Bronchial epithelial cell (primary cell): Measurements from ENCODE around the gene CA7. TPM values are rescaled to one million over a fixed set of nuclear protein-coding genes. Genes with fewer than 3 reads are reported as not detected.
A peak's percentile ranks its signal among the peaks of the same experiment; 100 is the strongest.

Source experiments
- DNase-seq: peaks from one replicate; pipeline ENCODE4 v3.0.0-alpha.2; 2010; ENCODE audit warnings: low read depth
- FAIRE-seq: peaks from 2 replicates; lab custom pipeline; 2011; peaks lifted over from hg19 to GRCh38; lab: Jason Lieb, UNC
- H3K27me3 ChIP-seq: 2 replicates; pipeline ENCODE4 v1.5.1; 2011; ENCODE audit warnings: low read length; ENCODE audit not compliant: control insufficient read depth, insufficient read depth
- H3K36me3 ChIP-seq: 2 replicates; pipeline ENCODE4 v1.5.1; 2011; ENCODE audit warnings: low read length; ENCODE audit not compliant: control insufficient read depth, insufficient read depth
- H3K4me3 ChIP-seq: 2 replicates; pipeline ENCODE4 v1.5.1; 2011; ENCODE audit warnings: mild to moderate bottlenecking, low read depth, low read length, control low read depth
- total RNA-seq: library from RNA; depleted of rRNA; stranded (reverse); fragments of >200 nt; gene quantifications from 2 replicates; pipeline ENCODE4 v1.2.1, GENCODE V29; 2014
- TF ChIP-seq, protein P1 (sequence below): IDR thresholded peaks from 2 replicates; pipeline ENCODE4 v1.5.1; 2011; ENCODE audit warnings: mild to moderate bottlenecking, moderate library complexity, low read length, control low read depth, inconsistent platforms; ENCODE audit not compliant: insufficient read depth, severe bottlenecking

CA7 gene
- total RNA-seq, 1 donor from 2014 or later = not detected

DNA sequence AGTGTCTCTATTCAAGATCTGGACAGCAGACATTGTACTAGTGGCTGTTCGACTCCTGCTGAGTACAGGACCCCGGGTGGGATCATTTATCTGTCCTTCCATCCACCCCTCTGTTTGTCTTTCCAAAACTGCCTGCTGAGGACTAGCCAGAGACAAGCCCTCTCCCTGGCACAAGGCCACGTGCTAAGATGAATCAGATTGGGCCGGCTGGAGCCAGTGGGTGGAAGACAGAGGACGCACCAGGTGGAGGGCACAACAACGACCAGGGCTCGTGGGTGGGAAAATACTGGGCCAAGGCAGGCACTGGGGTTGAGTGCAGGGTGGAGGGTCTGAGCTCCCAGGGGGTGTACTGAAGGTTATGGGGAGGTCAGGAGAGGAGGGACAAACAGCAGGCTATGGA lies 1.4 kb upstream of the CA7 start:
- Histone ChIP-seq H3K27me3 (peaks cover 24% of the 10 kb centered on the region), H3K4me3 (no peak overlapping the region), H3K36me3 (no peaks in the 10 kb centered on the region)
- TF ChIP-seq, protein P1, sequence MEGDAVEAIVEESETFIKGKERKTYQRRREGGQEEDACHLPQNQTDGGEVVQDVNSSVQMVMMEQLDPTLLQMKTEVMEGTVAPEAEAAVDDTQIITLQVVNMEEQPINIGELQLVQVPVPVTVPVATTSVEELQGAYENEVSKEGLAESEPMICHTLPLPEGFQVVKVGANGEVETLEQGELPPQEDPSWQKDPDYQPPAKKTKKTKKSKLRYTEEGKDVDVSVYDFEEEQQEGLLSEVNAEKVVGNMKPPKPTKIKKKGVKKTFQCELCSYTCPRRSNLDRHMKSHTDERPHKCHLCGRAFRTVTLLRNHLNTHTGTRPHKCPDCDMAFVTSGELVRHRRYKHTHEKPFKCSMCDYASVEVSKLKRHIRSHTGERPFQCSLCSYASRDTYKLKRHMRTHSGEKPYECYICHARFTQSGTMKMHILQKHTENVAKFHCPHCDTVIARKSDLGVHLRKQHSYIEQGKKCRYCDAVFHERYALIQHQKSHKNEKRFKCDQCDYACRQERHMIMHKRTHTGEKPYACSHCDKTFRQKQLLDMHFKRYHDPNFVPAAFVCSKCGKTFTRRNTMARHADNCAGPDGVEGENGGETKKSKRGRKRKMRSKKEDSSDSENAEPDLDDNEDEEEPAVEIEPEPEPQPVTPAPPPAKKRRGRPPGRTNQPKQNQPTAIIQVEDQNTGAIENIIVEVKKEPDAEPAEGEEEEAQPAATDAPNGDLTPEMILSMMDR = no peak
- FAIRE-seq (no peak), DNase-seq (peak; percentile 32)

GRCh38 chr16:66843191-66843590 lies 1.0 kb upstream of the CA7 start:
- peak; percentile 47 for FAIRE-seq
- H3K4me3 ChIP-seq = no peak overlapping the region
- no peak for DNase-seq
- H3K27me3 ChIP-seq = peaks cover 24% of the 10 kb centered on the region
- no peaks in the 10 kb centered on the region for H3K36me3 ChIP-seq
- TF ChIP-seq, protein P1 = no peak

DNA sequence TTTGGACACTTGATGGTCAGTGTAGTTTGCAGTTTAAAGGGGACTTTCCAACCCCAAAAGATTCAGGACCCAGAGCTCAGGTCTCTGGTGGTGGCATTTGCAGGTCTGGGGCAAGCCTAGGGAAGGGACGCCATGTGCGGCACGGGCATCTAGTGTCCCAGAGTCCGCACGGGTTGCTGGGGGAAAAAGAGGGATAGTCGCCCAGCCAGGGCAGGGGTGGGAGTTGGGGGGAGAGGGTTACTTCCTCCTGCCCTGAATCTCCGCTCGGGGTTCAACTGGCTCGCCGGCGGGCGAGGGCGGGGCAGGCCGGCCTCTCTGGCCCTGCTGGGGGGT lies 239 bp upstream of the CA7 start:
- TF ChIP-seq, protein P1 = no peak
- no peak for DNase-seq
- Histone ChIP-seq H3K4me3 (no peak overlapping the region), H3K27me3 (peaks cover 24% of the 10 kb centered on the region), H3K36me3 (no peaks in the 10 kb centered on the region)
- no peak for FAIRE-seq

DNA sequence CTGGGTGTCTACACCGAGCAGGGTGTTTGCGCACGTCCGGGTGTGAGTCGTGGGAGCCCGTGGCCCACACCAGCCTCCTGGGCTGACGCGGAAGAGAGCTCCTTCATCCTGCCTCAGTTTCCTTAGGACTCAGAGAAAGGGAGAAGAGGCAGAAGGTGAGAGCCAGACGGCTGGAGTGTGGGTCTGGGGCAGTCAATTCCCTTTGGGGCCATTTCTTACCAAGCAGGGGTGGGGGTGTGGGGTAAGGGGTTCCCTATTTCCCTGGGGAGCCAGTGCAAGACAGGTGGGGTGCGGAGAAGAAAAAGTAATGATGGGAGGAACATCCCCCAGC lies 831 bp downstream of the CA7 start:
- Histone ChIP-seq H3K4me3 (no peak overlapping the region), H3K36me3 (no peaks in the 10 kb centered on the region), H3K27me3 (peaks cover 24% of the 10 kb centered on the region)
- TF ChIP-seq, protein P1 = no peak
- FAIRE-seq = no peak
- DNase-seq = no peak

- FAIRE-seq = no peak
- no peaks in the 10 kb centered on the region for H3K36me3 ChIP-seq
Observed at GRCh38 chr16:66845791-66846221, 1.6 kb downstream of the CA7 start.

GRCh38 chr16:66846266-66846665 lies 2.1 kb downstream of the CA7 start:
- DNase-seq (no peak), FAIRE-seq (no peak)
- H3K4me3 ChIP-seq = no peak overlapping the region
- TF ChIP-seq, protein P1 = no peak
- peaks cover 26% of the 10 kb centered on the region for H3K27me3 ChIP-seq
- H3K36me3 ChIP-seq = no peaks in the 10 kb centered on the region

More at GRCh38 chr16:66845791-66846221, 1.6 kb downstream of the CA7 start:
- TF ChIP-seq, protein P1 = no peak
- Histone ChIP-seq H3K27me3 (peaks cover 26% of the 10 kb centered on the region), H3K4me3 (no peak overlapping the region)
- no peak for DNase-seq
